Activated naive CD8-positive, alpha-beta T cell (primary cell): ENCODE results near the gene FADS6.
"Not testable (repeated sequence)": the region's sequence is repeated elsewhere in the genome, so short reads cannot be mapped to it uniquely, and the experiment has no call there.

Experiments used
- H3K27ac Mint-ChIP-seq: one replicate; pipeline ENCODE4 v1.8.0; 2021; ENCODE audit warnings: mixed read lengths
- H3K27me3 Mint-ChIP-seq: one replicate; pipeline ENCODE4 v1.8.0; 2021; ENCODE audit warnings: mixed read lengths
- H3K36me3 Mint-ChIP-seq: one replicate; pipeline ENCODE4 v1.8.0; 2021; ENCODE audit warnings: mixed read lengths
- H3K4me1 Mint-ChIP-seq: one replicate; pipeline ENCODE4 v1.8.0; 2021; ENCODE audit warnings: low read depth, mixed read lengths
- H3K4me3 Mint-ChIP-seq: one replicate; pipeline ENCODE4 v1.8.0; 2021; ENCODE audit warnings: mild to moderate bottlenecking, mixed read lengths
- H3K9me3 Mint-ChIP-seq: one replicate; pipeline ENCODE4 v1.8.0; 2021; ENCODE audit warnings: low read depth, mixed read lengths

FADS6 gene

GRCh38 chr17:74923538-74924249 lies 30.3 kb upstream of the FADS6 start:
- H3K9me3 Mint-ChIP-seq, result no peaks in the 10 kb centered on the region
- H3K4me3 Mint-ChIP-seq, result peak overlapping the region; percentile 58
- H3K36me3 Mint-ChIP-seq, result no peaks in the 10 kb centered on the region
- H3K27ac Mint-ChIP-seq, result no peak overlapping the region
- peaks cover 4% of the 10 kb centered on the region for H3K4me1 Mint-ChIP-seq
- H3K27me3 Mint-ChIP-seq, result peaks cover 19% of the 10 kb centered on the region

- Mint-ChIP-seq H3K27me3 (peaks cover 19% of the 10 kb centered on the region), H3K4me1 (peaks cover 4% of the 10 kb centered on the region), H3K4me3 (peak within 1 kb of the TSS; percentile 67), H3K27ac (no peak within 1 kb of the TSS), H3K9me3 (no peaks in the 10 kb centered on the region), H3K36me3 (no peaks in the 10 kb centered on the region)
Measured at GRCh38 chr17:74922694-74923537, 29.5 kb upstream of the FADS6 start, which contains the start of gene USH1G. TSS of gene USH1G (minus strand) at chr17:74923255. CDS start at chr17:74923073, 182 bp downstream.

- Mint-ChIP-seq H3K4me1 (peaks cover 4% of the 10 kb centered on the region), H3K36me3 (no peaks in the 10 kb centered on the region), H3K4me3 (peak overlapping the region; percentile 67), H3K27me3 (peaks cover 16% of the 10 kb centered on the region), H3K9me3 (no peaks in the 10 kb centered on the region), H3K27ac (no peak overlapping the region)
Measured at GRCh38 chr17:74922172-74922571, 28.7 kb upstream of the FADS6 start.

- Mint-ChIP-seq H3K27me3 (peaks cover 18% of the 10 kb centered on the region), H3K4me3 (no peak overlapping the region)
Measured at GRCh38 chr17:74921769-74922168, 28.3 kb upstream of the FADS6 start.

GRCh38 chr17:74921026-74921681 lies 27.7 kb upstream of the FADS6 start:
- no peaks in the 10 kb centered on the region for H3K9me3 Mint-ChIP-seq
- no peak overlapping the region for H3K4me3 Mint-ChIP-seq
- no peaks in the 10 kb centered on the region for H3K36me3 Mint-ChIP-seq
- peaks cover 20% of the 10 kb centered on the region for H3K27me3 Mint-ChIP-seq
- peaks cover 4% of the 10 kb centered on the region for H3K4me1 Mint-ChIP-seq
- H3K27ac Mint-ChIP-seq, result no peak overlapping the region

More at GRCh38 chr17:74921769-74922168, 28.3 kb upstream of the FADS6 start:
- H3K4me1 Mint-ChIP-seq, result peaks cover 4% of the 10 kb centered on the region
- no peaks in the 10 kb centered on the region for H3K36me3 Mint-ChIP-seq
- no peak overlapping the region for H3K27ac Mint-ChIP-seq
- no peaks in the 10 kb centered on the region for H3K9me3 Mint-ChIP-seq

GRCh38 chr17:74920642-74921025 lies 27.2 kb upstream of the FADS6 start:
- Mint-ChIP-seq H3K9me3 (no peaks in the 10 kb centered on the region), H3K27me3 (peaks cover 17% of the 10 kb centered on the region), H3K4me3 (no peak overlapping the region), H3K4me1 (peaks cover 4% of the 10 kb centered on the region), H3K27ac (no peak overlapping the region), H3K36me3 (no peaks in the 10 kb centered on the region)

- Mint-ChIP-seq H3K4me1 (peaks cover 4% of the 10 kb centered on the region), H3K36me3 (no peaks in the 10 kb centered on the region), H3K27ac (no peak overlapping the region), H3K27me3 (peaks cover 13% of the 10 kb centered on the region), H3K4me3 (no peak overlapping the region), H3K9me3 (no peaks in the 10 kb centered on the region)
Measured at GRCh38 chr17:74920306-74920620, 26.8 kb upstream of the FADS6 start.

GRCh38 chr17:74919440-74920305 lies 26.2 kb upstream of the FADS6 start:
- H3K4me1 Mint-ChIP-seq, result peaks cover 4% of the 10 kb centered on the region
- no peaks in the 10 kb centered on the region for H3K9me3 Mint-ChIP-seq
- no peak overlapping the region for H3K27ac Mint-ChIP-seq
- no peaks in the 10 kb centered on the region for H3K36me3 Mint-ChIP-seq
- H3K4me3 Mint-ChIP-seq, result no peak overlapping the region
- peaks cover 10% of the 10 kb centered on the region for H3K27me3 Mint-ChIP-seq

GRCh38 chr17:74918906-74919305 lies 25.5 kb upstream of the FADS6 start:
- Mint-ChIP-seq H3K9me3 (no peaks in the 10 kb centered on the region), H3K27ac (no peak overlapping the region), H3K36me3 (no peaks in the 10 kb centered on the region), H3K4me1 (no peaks in the 10 kb centered on the region), H3K27me3 (peaks cover 10% of the 10 kb centered on the region), H3K4me3 (no peak overlapping the region)

GRCh38 chr17:74917430-74917829 lies 24.0 kb upstream of the FADS6 start:
- Mint-ChIP-seq H3K27me3 (peaks cover 10% of the 10 kb centered on the region), H3K4me3 (no peak overlapping the region), H3K36me3 (no peaks in the 10 kb centered on the region), H3K9me3 (no peaks in the 10 kb centered on the region), H3K27ac (no peak overlapping the region), H3K4me1 (no peaks in the 10 kb centered on the region)

- H3K27ac Mint-ChIP-seq, result no peak overlapping the region
- H3K4me1 Mint-ChIP-seq, result no peaks in the 10 kb centered on the region
- H3K9me3 Mint-ChIP-seq, result no peaks in the 10 kb centered on the region
- H3K27me3 Mint-ChIP-seq, result peaks cover 10% of the 10 kb centered on the region
- no peak overlapping the region for H3K4me3 Mint-ChIP-seq
- H3K36me3 Mint-ChIP-seq, result no peaks in the 10 kb centered on the region
Measured at GRCh38 chr17:74916851-74917199, 23.4 kb upstream of the FADS6 start.

GRCh38 chr17:74916136-74916850 lies 22.9 kb upstream of the FADS6 start:
- no peak overlapping the region for H3K4me3 Mint-ChIP-seq
- no peak overlapping the region for H3K27ac Mint-ChIP-seq
- no peaks in the 10 kb centered on the region for H3K36me3 Mint-ChIP-seq
- H3K27me3 Mint-ChIP-seq, result peaks cover 9% of the 10 kb centered on the region
- no peaks in the 10 kb centered on the region for H3K9me3 Mint-ChIP-seq
- H3K4me1 Mint-ChIP-seq, result no peaks in the 10 kb centered on the region

GRCh38 chr17:74911423-74911822 lies 18.0 kb upstream of the FADS6 start:
- H3K27me3 Mint-ChIP-seq, H3K4me3 Mint-ChIP-seq, H3K9me3 Mint-ChIP-seq, H3K36me3 Mint-ChIP-seq, H3K4me1 Mint-ChIP-seq, H3K27ac Mint-ChIP-seq: not testable (repeated sequence)

- H3K36me3 Mint-ChIP-seq, H3K27me3 Mint-ChIP-seq, H3K9me3 Mint-ChIP-seq, H3K4me1 Mint-ChIP-seq, H3K27ac Mint-ChIP-seq, H3K4me3 Mint-ChIP-seq: not testable (repeated sequence)
Measured at GRCh38 chr17:74909097-74909496, 15.7 kb upstream of the FADS6 start.
